A549 (cell line): ENCODE measurements around the gene SCRT2.

Source experiments
- EHMT2 ChIP-seq: fragments of 200-600 bp; sonication (generic); IDR thresholded peaks from 2 replicates; pipeline ENCODE4 v1.6.1; 2016; ENCODE audit warnings: antibody characterized with exemption, low read depth, mild to moderate bottlenecking, moderate library complexity
- FOSB ChIP-seq: fragments of 250-450 bp; sonication (Bioruptor Pico); IDR thresholded peaks from 2 replicates; pipeline ENCODE4 v1.5.0; 2020; ENCODE audit warnings: mild to moderate bottlenecking, moderate library complexity
- HOXA7 ChIP-seq: fragments of 250-450 bp; sonication (Bioruptor Pico); IDR thresholded peaks from 2 replicates; pipeline ENCODE4 v1.5.0; 2020; ENCODE audit warnings: mild to moderate bottlenecking, moderate library complexity
- JUNB ChIP-seq: fragments of >200 bp; sonication (Bioruptor Twin); formaldehyde crosslinking; IDR thresholded peaks from 2 replicates; pipeline ENCODE4 v1.6.1; 2016
- KDM1A ChIP-seq: fragments of 200-600 bp; sonication (generic); IDR thresholded peaks from 2 replicates; pipeline ENCODE4 v1.6.1; 2016; ENCODE audit warnings: low read depth, mild to moderate bottlenecking
- SREBF2 ChIP-seq: fragments of 450-650 bp; IDR thresholded peaks from 2 replicates; pipeline ENCODE4 v1.6.1; 2014; ENCODE audit warnings: mild to moderate bottlenecking, moderate library complexity
- TF ChIP-seq, protein P1 (sequence below): fragments of >200 bp; sonication (Bioruptor Twin); formaldehyde crosslinking; IDR thresholded peaks from 3 replicates; pipeline ENCODE4 v1.5.1; 2016
- TF ChIP-seq, protein P2 (sequence below): IDR thresholded peaks from 2 replicates; pipeline ENCODE4 v1.6.1; 2012

DNA sequence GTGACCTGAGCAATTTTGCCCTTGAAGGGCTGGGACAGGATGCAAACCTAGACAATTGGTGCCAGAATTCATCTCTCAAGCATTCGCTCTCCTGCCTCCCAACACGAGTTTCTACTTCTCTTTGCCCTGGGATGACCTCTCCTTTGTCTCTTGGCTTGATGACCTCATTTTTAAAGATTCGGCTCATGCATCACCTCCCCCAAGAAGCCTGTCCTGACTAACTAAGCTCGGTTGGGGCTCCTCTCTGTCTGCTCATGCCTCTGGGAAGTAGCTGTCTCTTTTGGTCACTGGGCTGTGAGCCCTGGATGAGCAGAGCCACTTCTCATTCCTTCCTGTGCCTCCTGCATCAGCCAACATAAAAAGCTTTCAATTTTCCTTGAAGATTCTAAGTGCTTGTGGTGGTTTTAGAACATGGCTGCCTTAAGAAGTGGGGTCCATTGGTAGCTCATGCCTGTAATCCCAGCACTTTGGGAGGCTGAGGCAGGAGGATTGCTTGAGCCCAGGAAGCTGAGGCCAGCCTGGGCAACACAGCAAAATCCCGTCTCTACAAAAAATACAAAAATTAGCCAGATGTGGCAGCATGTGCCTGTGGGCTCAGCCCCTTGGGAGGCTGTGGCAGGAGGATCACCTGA lies 54.4 kb downstream of the SCRT2 start:
- TF ChIP-seq EHMT2 (no peak), SREBF2 (no peak), KDM1A (no peak), FOSB (CRISPR knock-in tag) (no peak), JUNB (no peak), HOXA7 (CRISPR knock-in tag) (no peak)
- TF ChIP-seq, protein P1, sequence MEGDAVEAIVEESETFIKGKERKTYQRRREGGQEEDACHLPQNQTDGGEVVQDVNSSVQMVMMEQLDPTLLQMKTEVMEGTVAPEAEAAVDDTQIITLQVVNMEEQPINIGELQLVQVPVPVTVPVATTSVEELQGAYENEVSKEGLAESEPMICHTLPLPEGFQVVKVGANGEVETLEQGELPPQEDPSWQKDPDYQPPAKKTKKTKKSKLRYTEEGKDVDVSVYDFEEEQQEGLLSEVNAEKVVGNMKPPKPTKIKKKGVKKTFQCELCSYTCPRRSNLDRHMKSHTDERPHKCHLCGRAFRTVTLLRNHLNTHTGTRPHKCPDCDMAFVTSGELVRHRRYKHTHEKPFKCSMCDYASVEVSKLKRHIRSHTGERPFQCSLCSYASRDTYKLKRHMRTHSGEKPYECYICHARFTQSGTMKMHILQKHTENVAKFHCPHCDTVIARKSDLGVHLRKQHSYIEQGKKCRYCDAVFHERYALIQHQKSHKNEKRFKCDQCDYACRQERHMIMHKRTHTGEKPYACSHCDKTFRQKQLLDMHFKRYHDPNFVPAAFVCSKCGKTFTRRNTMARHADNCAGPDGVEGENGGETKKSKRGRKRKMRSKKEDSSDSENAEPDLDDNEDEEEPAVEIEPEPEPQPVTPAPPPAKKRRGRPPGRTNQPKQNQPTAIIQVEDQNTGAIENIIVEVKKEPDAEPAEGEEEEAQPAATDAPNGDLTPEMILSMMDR = no peak
- TF ChIP-seq, protein P2, sequence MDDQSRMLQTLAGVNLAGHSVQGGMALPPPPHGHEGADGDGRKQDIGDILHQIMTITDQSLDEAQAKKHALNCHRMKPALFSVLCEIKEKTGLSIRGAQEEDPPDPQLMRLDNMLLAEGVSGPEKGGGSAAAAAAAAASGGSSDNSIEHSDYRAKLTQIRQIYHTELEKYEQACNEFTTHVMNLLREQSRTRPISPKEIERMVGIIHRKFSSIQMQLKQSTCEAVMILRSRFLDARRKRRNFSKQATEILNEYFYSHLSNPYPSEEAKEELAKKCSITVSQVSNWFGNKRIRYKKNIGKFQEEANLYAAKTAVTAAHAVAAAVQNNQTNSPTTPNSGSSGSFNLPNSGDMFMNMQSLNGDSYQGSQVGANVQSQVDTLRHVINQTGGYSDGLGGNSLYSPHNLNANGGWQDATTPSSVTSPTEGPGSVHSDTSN = no peak
